Mesothelial cell of epicardium (in vitro differentiated cells): Measurements from ENCODE around the gene POMGNT2. TPM values are rescaled to one million over a fixed set of nuclear protein-coding genes. Genes with fewer than 3 reads are reported as not detected.
"Not testable (repeated sequence)": the region's sequence is repeated elsewhere in the genome, so short reads cannot be mapped to it uniquely, and the experiment has no call there.

Experiments used
- DNase-seq, 2 experiments: peaks; one replicate each; pipeline ENCODE4 v3.0.0; 2021; ENCODE audit warnings: low spot score in 2 of 2; ENCODE audit not compliant: unreplicated experiment in 2 of 2
- H3K27ac Mint-ChIP-seq: 2 replicates; pipeline ENCODE4 v1.8.0; 2021; ENCODE audit warnings: mixed read lengths
- H3K27me3 Mint-ChIP-seq: 2 replicates; pipeline ENCODE4 v1.8.0; 2021; ENCODE audit warnings: low read depth, mixed read lengths
- H3K36me3 Mint-ChIP-seq: 2 replicates; pipeline ENCODE4 v1.8.0; 2021; ENCODE audit warnings: mixed read lengths
- H3K4me1 Mint-ChIP-seq: 2 replicates; pipeline ENCODE4 v1.8.0; 2021; ENCODE audit warnings: mixed read lengths
- H3K4me3 Mint-ChIP-seq: 2 replicates; pipeline ENCODE4 v1.8.0; 2021; ENCODE audit warnings: mild to moderate bottlenecking, moderate library complexity, mixed read lengths
- H3K9me3 Mint-ChIP-seq: 2 replicates; pipeline ENCODE4 v1.8.0; 2021; ENCODE audit warnings: mixed read lengths
- CTCF ChIP-seq: fragments of 200-600 bp; sonication (generic); IDR thresholded peaks from one replicate; pipeline ENCODE4 v1.5.0; 2021; ENCODE audit warnings: antibody characterized with exemption; ENCODE audit not compliant: unreplicated experiment
- total RNA-seq: library from RNA; stranded (reverse); gene quantifications from 3 replicates; pipeline ENCODE4 v1.2.1, GENCODE V29; 2021

POMGNT2 gene
- total RNA-seq, 1 donor from 2014 or later: 18.6 TPM

DNA sequence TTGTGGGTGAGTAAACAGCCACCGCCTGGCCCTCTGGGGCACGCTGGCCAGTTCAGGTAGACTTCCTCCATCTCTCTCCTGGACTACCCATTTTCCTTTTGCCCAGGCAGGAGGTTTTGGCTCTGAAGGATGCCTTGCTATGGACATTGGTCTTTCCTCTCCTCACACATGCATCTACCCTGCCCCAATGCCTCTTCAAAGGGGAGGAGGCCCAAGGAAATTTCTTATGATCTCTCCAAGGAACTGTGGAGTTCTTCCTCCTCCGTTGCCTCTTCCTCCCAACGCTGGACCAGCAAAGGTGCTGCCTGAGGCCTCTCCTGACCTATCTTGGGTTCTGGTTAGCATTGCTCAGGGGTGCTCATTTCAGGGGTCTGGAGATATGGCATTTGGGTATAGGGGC, 33.5 kb downstream of the POMGNT2 start:
- TF ChIP-seq CTCF: no peak
- H3K36me3 Mint-ChIP-seq: peaks cover 2% of the 10 kb centered on the region
- H3K9me3 Mint-ChIP-seq: no peaks in the 10 kb centered on the region
- DNase-seq: no peak
- peaks cover 18% of the 10 kb centered on the region for H3K27me3 Mint-ChIP-seq
- H3K4me1 Mint-ChIP-seq: peaks cover 2% of the 10 kb centered on the region
- no peak overlapping the region for H3K27ac Mint-ChIP-seq
- no peak overlapping the region for H3K4me3 Mint-ChIP-seq

GRCh38 chr3:43071313-43071893, 34.5 kb downstream of the POMGNT2 start:
- DNase-seq: no peak
- Mint-ChIP-seq H3K27ac (no peak overlapping the region), H3K4me1 (no peaks in the 10 kb centered on the region), H3K9me3 (no peaks in the 10 kb centered on the region), H3K36me3 (no peaks in the 10 kb centered on the region), H3K27me3 (peaks cover 18% of the 10 kb centered on the region), H3K4me3 (no peak overlapping the region)
- peak; percentile 60 for TF ChIP-seq CTCF

DNA sequence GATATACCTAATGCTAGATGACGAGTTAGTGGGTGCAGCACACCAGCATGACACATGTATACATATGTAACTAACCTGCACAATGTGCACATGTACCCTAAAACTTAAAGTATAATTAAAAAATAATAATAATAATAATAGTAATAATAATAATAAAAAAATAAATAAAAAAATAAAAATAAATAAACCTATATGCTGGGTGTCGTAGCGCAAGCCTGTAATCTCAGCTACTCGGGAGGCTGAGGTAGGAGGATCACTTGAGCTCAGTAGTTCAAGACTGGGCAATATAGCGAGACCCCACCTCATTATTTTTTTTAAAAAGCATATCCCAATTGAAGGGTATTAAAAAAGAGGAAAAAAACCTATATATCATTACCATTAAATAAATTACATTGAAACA, 35.2 kb downstream of the POMGNT2 start:
- not testable (repeated sequence) for H3K36me3 Mint-ChIP-seq, H3K9me3 Mint-ChIP-seq, H3K4me3 Mint-ChIP-seq, H3K27ac Mint-ChIP-seq, H3K4me1 Mint-ChIP-seq, DNase-seq
- H3K27me3 Mint-ChIP-seq: peaks cover 18% of the 10 kb centered on the region

GRCh38 chr3:43063114-43063513, 42.8 kb downstream of the POMGNT2 start:
- peaks cover 2% of the 10 kb centered on the region for H3K27me3 Mint-ChIP-seq
- H3K4me1 Mint-ChIP-seq: no peaks in the 10 kb centered on the region
- no peaks in the 10 kb centered on the region for H3K9me3 Mint-ChIP-seq
- H3K36me3 Mint-ChIP-seq: no peaks in the 10 kb centered on the region
- H3K4me3 Mint-ChIP-seq: no peak overlapping the region
- no peak overlapping the region for H3K27ac Mint-ChIP-seq
- no peak for DNase-seq
- TF ChIP-seq CTCF: no peak

DNA sequence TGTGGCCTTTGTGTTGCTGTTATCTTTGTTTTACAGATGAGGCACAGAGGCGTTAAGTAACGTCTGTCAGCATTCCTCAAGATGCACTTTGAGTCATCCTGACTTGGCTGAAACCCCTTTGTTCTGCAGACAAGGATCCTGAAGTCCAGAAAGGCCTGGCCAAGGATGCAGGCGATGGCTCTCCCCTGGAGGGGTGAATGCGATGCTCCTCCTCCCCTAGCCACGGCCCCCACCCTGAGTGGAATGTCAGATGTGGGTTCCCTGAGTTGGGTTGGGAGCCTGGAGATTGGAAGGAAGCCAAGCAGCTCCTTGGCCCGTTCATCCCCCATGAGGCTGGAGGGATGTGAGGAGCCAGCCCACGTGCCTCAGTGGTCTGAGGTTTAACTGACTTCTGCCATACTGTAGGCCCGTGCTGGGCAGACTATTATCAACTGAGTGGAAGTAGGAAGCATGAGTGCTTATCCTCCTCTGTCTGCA, 43.3 kb downstream of the POMGNT2 start:
- Mint-ChIP-seq H3K9me3 (no peaks in the 10 kb centered on the region), H3K4me1 (no peaks in the 10 kb centered on the region), H3K4me3 (no peak overlapping the region), H3K27ac (no peak overlapping the region), H3K36me3 (no peaks in the 10 kb centered on the region), H3K27me3 (peaks cover 2% of the 10 kb centered on the region)
- TF ChIP-seq CTCF: no peak
- no peak for DNase-seq

GRCh38 chr3:43062040-43062563, 43.8 kb downstream of the POMGNT2 start:
- no peak overlapping the region for H3K27ac Mint-ChIP-seq
- H3K27me3 Mint-ChIP-seq: peaks cover 4% of the 10 kb centered on the region
- no peak overlapping the region for H3K4me3 Mint-ChIP-seq
- TF ChIP-seq CTCF: no peak
- H3K36me3 Mint-ChIP-seq: no peaks in the 10 kb centered on the region
- no peaks in the 10 kb centered on the region for H3K9me3 Mint-ChIP-seq
- H3K4me1 Mint-ChIP-seq: no peaks in the 10 kb centered on the region
- DNase-seq: no peak
